Measurements from ENCODE around the gene INSM1.

- TF ChIP-seq CTCF (optimal IDR thresholded peaks at IDR 0.05 in 1 of 3, IDR thresholded peaks at IDR 0.05 in 1 of 3, conservative IDR thresholded peaks at IDR 0.05 in 1 of 3; ENCODE audit: extremely low read depth in 1 of 3, insufficient read depth in 2 of 3, low read length in 3 of 3) (no peak), EZH2 (IDR thresholded peaks at IDR 0.05; ENCODE audit: low read length) (no peak)
Measured at GRCh38 chr20:20390393-20390792, 22.5 kb downstream of the INSM1 start.
